NCI-H1105 (cell line): ENCODE data around the gene ANGPTL2.

Source experiments
- DNase-seq: peaks from one replicate; lab custom pipeline; 2025; lab: John Stamatoyannopoulos, UW

The ANGPTL2 gene

GRCh38 chr9:127075624-127076372 is 46.6 kb downstream of the ANGPTL2 start:
- DNase-seq, result no peak

- no peak for DNase-seq
Measured at GRCh38 chr9:127074561-127075548, 47.6 kb downstream of the ANGPTL2 start.

GRCh38 chr9:127067603-127068220 is 54.7 kb downstream of the ANGPTL2 start:
- no peak for DNase-seq

- no peak for DNase-seq
Measured at GRCh38 chr9:127066851-127067136, 55.6 kb downstream of the ANGPTL2 start.

- no peak for DNase-seq
Measured at GRCh38 chr9:127066060-127066850, 56.2 kb downstream of the ANGPTL2 start.

- no peak for DNase-seq
Measured at GRCh38 chr9:127065592-127065991, 56.8 kb downstream of the ANGPTL2 start.

- DNase-seq, result no peak
Measured at GRCh38 chr9:127064335-127064734, 58.1 kb downstream of the ANGPTL2 start.

GRCh38 chr9:127061411-127061810 is 61.0 kb downstream of the ANGPTL2 start:
- no peak for DNase-seq

- no peak for DNase-seq
Measured at GRCh38 chr9:127059765-127060361, 62.6 kb downstream of the ANGPTL2 start.

- DNase-seq, result no peak
Measured at GRCh38 chr9:127059030-127059429, 63.4 kb downstream of the ANGPTL2 start.

- no peak for DNase-seq
Measured at GRCh38 chr9:127058645-127059021, 63.8 kb downstream of the ANGPTL2 start.

GRCh38 chr9:127058011-127058644 is 64.3 kb downstream of the ANGPTL2 start:
- DNase-seq, result no peak

- DNase-seq, result no peak
Measured at GRCh38 chr9:127056446-127056845, 66.0 kb downstream of the ANGPTL2 start.

- no peak for DNase-seq
Measured at GRCh38 chr9:127055745-127056402, 66.6 kb downstream of the ANGPTL2 start.

GRCh38 chr9:127053960-127054359 is 68.5 kb downstream of the ANGPTL2 start:
- DNase-seq, result no peak

- no peak for DNase-seq
Measured at GRCh38 chr9:127053057-127053821, 69.2 kb downstream of the ANGPTL2 start.

GRCh38 chr9:127051881-127052595 is 70.4 kb downstream of the ANGPTL2 start:
- no peak for DNase-seq

GRCh38 chr9:127050591-127051001 is 71.8 kb downstream of the ANGPTL2 start:
- DNase-seq, result no peak

GRCh38 chr9:127050152-127050551 is 72.3 kb downstream of the ANGPTL2 start:
- DNase-seq, result peak; percentile 5
